Neural cell (in vitro differentiated cells): ENCODE measurements around the gene ELOVL7.

Experiments used
- POLR2AphosphoS5 ChIP-seq: IDR thresholded peaks from 2 replicates; pipeline ENCODE4 v1.6.1; 2012
- TF ChIP-seq, protein P1 (sequence below): fragments of 450-650 bp; IDR thresholded peaks from 2 replicates; pipeline ENCODE4 v1.5.1; 2014; ENCODE audit warnings: antibody characterized with exemption, mild to moderate bottlenecking, moderate library complexity; ENCODE audit not compliant: poor library complexity, severe bottlenecking

DNA sequence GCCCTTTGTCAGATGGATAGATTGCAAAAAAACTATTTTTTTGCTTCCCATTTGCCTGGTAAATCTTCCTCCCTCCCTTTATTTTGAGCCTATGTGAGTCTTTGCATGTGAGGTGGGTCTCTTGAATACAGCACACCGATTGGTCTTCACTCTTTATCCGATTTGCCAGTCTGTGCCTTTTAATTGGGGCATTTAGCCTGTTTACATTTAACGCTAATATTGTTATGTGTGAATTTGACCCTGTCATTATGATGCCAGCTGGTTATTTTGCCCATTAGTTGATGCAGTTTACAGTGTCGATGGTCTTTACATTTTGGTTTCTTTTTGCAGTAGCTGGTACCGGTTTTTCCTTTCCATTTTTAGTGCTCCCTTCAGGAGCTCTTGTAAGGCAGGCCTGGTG lies 131.1 kb downstream of the ELOVL7 start:
- TF ChIP-seq, protein P1, sequence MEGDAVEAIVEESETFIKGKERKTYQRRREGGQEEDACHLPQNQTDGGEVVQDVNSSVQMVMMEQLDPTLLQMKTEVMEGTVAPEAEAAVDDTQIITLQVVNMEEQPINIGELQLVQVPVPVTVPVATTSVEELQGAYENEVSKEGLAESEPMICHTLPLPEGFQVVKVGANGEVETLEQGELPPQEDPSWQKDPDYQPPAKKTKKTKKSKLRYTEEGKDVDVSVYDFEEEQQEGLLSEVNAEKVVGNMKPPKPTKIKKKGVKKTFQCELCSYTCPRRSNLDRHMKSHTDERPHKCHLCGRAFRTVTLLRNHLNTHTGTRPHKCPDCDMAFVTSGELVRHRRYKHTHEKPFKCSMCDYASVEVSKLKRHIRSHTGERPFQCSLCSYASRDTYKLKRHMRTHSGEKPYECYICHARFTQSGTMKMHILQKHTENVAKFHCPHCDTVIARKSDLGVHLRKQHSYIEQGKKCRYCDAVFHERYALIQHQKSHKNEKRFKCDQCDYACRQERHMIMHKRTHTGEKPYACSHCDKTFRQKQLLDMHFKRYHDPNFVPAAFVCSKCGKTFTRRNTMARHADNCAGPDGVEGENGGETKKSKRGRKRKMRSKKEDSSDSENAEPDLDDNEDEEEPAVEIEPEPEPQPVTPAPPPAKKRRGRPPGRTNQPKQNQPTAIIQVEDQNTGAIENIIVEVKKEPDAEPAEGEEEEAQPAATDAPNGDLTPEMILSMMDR: no peak
- TF ChIP-seq POLR2AphosphoS5: no peak
